Kidney (tissue), 14 donors: ENCODE measurements around the gene STX1B. TPM values are rescaled to one million over a fixed set of nuclear protein-coding genes. Genes with fewer than 3 reads are reported as not detected.
A peak's percentile ranks its signal among the peaks of the same experiment; 100 is the strongest.
"Not testable (repeated sequence)": the region's sequence is repeated elsewhere in the genome, so short reads cannot be mapped to it uniquely, and the experiment has no call there.

Experiments used
- DNase-seq, 5 donors: peaks; one replicate each; pipeline ENCODE4 v3.0.0-alpha.2; 2013 to 2020
- FAIRE-seq: peaks from 2 replicates; lab custom pipeline; 2012; peaks lifted over from hg19 to GRCh38; lab: Jason Lieb, UNC
- H3K27ac ChIP-seq, 2 donors: one replicate each; pipeline ENCODE4 v1.7.0; 2013; ENCODE audit warnings: low read depth in 2 of 2, low read length in 2 of 2, inconsistent platforms in 1 of 2
- H3K27me3 ChIP-seq: one replicate; pipeline ENCODE4 v1.7.1; 2013; ENCODE audit warnings: low read length, inconsistent platforms; ENCODE audit not compliant: control insufficient read depth, insufficient read depth
- H3K36me3 ChIP-seq, 3 donors: one replicate each; pipeline versions ENCODE4 v1.7.0 to v1.7.1; 2013; ENCODE audit warnings: low read length in 3 of 3, control low read depth in 1 of 3, inconsistent platforms in 1 of 3; ENCODE audit not compliant: insufficient read depth in 3 of 3, control insufficient read depth in 2 of 3
- H3K4me1 ChIP-seq, 3 donors: one replicate each; pipeline versions ENCODE4 v1.7.0 to v1.7.1; 2013; ENCODE audit warnings: low read length in 3 of 3, inconsistent platforms in 1 of 3, low read depth in 1 of 3; ENCODE audit not compliant: control insufficient read depth in 2 of 3, insufficient read depth in 2 of 3
- H3K4me3 ChIP-seq, 3 donors: one replicate each; pipeline versions ENCODE4 v1.7.0 to v1.8.1; 2013; ENCODE audit warnings: low read length in 3 of 3, control low read depth in 1 of 3, inconsistent platforms in 1 of 3
- H3K9ac ChIP-seq, 3 donors: one replicate each; pipeline versions ENCODE4 v1.7.0 to v1.7.1; 2013; ENCODE audit warnings: low read length in 3 of 3, control low read depth in 1 of 3, inconsistent platforms in 1 of 3
- H3K9me3 ChIP-seq, 3 donors: one replicate each; pipeline versions ENCODE4 v1.7.0 to v1.7.1; 2013; ENCODE audit warnings: low read length in 3 of 3, control low read depth in 1 of 3, inconsistent platforms in 1 of 3; ENCODE audit not compliant: control insufficient read depth in 2 of 3, insufficient read depth in 1 of 3
- intact Hi-C: fragments of 100-400 bp; cut with DNase I; formaldehyde crosslinking; loops from one replicate; pipeline ENCODE4 v1.11.1; 2022
- polyA plus RNA-seq: library from polyadenylated mRNA; stranded (reverse); fragments of 350-450 nt; fragmentation: Illumina TruSeq; extraction: RNeasy Lipid Tissue Mini Kit (QIAGEN cat#74804); gene quantifications from one replicate; pipeline ENCODE4 v1.2.3, GENCODE V29; 2014; ENCODE audit warnings: low read depth, low replicate concordance; ENCODE audit not compliant: insufficient read depth
- total RNA-seq: library from RNA; stranded (reverse); fragmentation: NEBNext Ultra II Directional; extraction: Animal tissue kit (Norgen Biotek cat#: 25700); gene quantifications from one replicate; pipeline ENCODE4 v1.2.1, GENCODE V29; 2021
- TF ChIP-seq, protein P1 (sequence below): IDR thresholded peaks from 3 replicates; pipeline ENCODE4 v1.5.1; 2012; ENCODE audit warnings: mild to moderate bottlenecking, moderate library complexity, borderline replicate concordance; ENCODE audit not compliant: insufficient read depth; ENCODE audit errors: extremely low read depth
- donor health status: control.
- donor health status: control.
- donor health status: control.
- donor health status: control.
- donor health status: control.
- donor health status: DM: yes; HTN: yes; CAD: no.
- donor health status: Normal renal cell carcinoma (clear cell type).

The STX1B gene
- total and polyA plus RNA-seq, 2 donors from 2014 or later, result 0.22 to 1.7 TPM

DNA sequence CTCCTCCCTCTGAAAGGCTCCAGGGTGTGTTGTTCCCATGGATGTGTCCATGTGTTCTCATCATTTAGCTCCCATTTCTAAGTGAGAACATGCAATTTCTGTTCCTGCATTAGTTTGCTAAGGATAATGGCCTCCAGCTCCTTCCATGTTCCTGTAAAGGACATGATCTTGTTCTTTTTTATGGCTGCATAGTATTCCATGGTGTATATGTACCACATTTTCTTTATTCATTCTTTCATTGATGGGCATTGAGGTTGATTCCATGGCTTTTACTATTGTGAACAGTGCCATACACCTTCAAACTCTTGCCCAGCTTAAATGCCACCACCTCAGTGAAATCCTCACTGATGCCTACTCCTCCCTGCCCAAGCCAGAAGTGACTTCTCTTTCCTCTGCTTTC is 66.1 kb downstream of the STX1B start:
- Histone ChIP-seq H3K4me1 (peaks cover 0 to 6% (median 6%) of the 10 kb centered on the region in 3 donors), H3K27me3 (no peaks in the 10 kb centered on the region), H3K27ac (no peak overlapping the region), H3K9me3 (no peaks in the 10 kb centered on the region), H3K9ac (no peak overlapping the region), H3K4me3 (no peak overlapping the region), H3K36me3 (peaks cover 2 to 4% (median 3%) of the 10 kb centered on the region in 3 donors)
- FAIRE-seq, result no peak
- DNase-seq, result no peak
- intact Hi-C loops, result no loop called here
- TF ChIP-seq, protein P1, sequence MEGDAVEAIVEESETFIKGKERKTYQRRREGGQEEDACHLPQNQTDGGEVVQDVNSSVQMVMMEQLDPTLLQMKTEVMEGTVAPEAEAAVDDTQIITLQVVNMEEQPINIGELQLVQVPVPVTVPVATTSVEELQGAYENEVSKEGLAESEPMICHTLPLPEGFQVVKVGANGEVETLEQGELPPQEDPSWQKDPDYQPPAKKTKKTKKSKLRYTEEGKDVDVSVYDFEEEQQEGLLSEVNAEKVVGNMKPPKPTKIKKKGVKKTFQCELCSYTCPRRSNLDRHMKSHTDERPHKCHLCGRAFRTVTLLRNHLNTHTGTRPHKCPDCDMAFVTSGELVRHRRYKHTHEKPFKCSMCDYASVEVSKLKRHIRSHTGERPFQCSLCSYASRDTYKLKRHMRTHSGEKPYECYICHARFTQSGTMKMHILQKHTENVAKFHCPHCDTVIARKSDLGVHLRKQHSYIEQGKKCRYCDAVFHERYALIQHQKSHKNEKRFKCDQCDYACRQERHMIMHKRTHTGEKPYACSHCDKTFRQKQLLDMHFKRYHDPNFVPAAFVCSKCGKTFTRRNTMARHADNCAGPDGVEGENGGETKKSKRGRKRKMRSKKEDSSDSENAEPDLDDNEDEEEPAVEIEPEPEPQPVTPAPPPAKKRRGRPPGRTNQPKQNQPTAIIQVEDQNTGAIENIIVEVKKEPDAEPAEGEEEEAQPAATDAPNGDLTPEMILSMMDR, result no peak

DNA sequence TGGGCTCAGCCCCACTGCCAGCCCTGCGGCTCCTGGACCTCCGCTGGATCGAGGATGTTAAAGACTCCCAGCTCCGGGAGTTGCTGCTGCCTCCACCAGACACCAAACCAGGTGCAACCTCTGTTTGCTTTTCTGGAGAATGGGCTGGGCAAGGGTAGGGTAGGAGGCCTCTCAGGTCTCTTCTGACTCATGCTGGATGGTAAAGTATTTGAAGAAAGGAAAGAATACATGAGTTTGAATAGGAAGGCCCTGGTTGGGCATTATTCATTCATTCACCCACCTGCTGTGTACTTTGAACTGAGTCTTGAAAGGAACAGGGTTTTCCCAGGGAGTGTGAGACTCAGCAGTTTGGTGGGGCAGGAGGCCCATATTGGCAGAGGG is 68.0 kb downstream of the STX1B start:
- Histone ChIP-seq H3K9me3 (no peaks in the 10 kb centered on the region), H3K27me3 (no peaks in the 10 kb centered on the region), H3K4me1 (peaks cover 0 to 6% (median 6%) of the 10 kb centered on the region in 3 donors), H3K36me3 (peaks cover 2 to 4% (median 3%) of the 10 kb centered on the region in 3 donors), H3K27ac (peak overlapping the region; percentile 36 to 51), H3K4me3 (no peak overlapping the region), H3K9ac (peak overlapping the region in 1 of 3 donors; percentile 29)
- TF ChIP-seq, protein P1, result no peak
- intact Hi-C loops, result no loop called here
- FAIRE-seq, result no peak
- no peak for DNase-seq

DNA sequence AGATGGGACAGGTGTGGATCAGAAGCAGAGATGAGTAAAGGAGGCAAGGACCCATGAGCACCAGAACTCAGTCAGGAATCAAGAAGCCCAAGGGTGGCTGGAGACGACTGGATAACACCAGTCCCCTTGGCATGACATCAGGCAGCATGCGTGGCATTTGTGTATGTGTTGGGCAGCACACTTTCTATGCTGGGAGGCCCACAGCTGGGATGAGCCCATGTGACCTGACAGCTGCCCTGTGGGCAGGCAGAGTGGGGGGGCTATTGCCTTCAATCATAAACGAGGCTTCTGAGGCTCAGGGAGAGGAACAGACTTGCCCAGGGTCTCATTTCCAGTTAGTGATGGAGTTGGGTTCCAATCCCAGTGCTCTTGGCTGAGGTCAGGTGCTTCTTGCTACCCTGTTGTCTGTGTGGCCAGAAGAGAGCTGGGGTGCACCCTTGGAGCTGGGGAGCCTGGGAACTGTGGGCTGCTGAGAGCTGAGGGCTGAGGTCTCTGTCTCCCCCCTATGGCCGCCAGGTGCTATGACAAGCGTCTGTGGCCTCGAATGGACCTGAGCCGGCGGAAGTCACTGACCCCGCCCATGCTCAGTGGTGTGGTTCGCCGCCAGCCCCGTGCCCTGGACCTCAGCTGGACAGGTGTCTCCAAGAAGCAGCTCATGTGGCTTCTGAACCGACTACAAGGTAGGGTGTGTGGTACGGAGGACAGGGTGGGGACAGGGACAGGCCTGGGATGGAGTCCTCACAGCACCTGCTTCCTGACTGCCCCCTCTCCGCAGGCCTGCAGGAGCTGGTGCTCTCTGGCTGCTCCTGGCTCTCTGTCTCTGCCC is 68.6 kb downstream of the STX1B start:
- peak overlapping the region in 1 of 3 donors; percentile 29 for H3K9ac ChIP-seq
- intact Hi-C loops, result no loop called here
- peak overlapping the region; percentile 36 to 51 for H3K27ac ChIP-seq
- H3K4me3 ChIP-seq, result no peak overlapping the region
- peaks cover 2 to 4% (median 3%) of the 10 kb centered on the region in 3 donors for H3K36me3 ChIP-seq
- peak; percentile 72 to 90 (median 82) for DNase-seq
- no peaks in the 10 kb centered on the region for H3K27me3 ChIP-seq
- FAIRE-seq, result no peak
- no peaks in the 10 kb centered on the region for H3K9me3 ChIP-seq
- peaks cover 0 to 6% (median 6%) of the 10 kb centered on the region in 3 donors for H3K4me1 ChIP-seq
- TF ChIP-seq, protein P1, result peak; percentile 84

DNA sequence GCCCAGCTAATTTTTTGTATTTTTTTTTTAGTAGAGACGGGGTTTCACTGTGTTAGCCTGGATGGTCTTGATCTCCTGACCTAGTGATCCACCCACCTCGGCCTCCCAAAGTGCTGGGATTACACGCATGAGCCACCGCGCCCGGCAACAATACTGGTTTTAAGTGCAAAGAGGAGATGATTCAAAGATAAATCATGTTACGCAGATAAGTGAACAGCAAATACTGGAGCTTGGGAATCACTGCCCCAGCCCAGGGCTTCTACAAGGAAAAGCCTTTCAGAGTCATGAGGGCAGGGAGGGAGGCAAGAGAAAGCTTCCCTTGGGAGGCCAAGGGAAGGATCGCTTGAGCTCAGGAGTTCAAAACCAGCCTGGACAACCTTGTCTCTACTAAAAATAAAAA is 70.9 kb downstream of the STX1B start:
- intact Hi-C loops, H3K36me3 ChIP-seq, DNase-seq: not testable (repeated sequence)

More for the DNA sequence above, 70.9 kb downstream of the STX1B start:
- not testable (repeated sequence) for H3K9ac ChIP-seq, H3K4me3 ChIP-seq, H3K9me3 ChIP-seq, H3K27me3 ChIP-seq, FAIRE-seq, H3K4me1 ChIP-seq, H3K27ac ChIP-seq
